Effector memory CD4-positive, alpha-beta T cell (primary cell): ENCODE measurements around the gene RPS19.
"Not testable (repeated sequence)": the region's sequence is repeated elsewhere in the genome, so short reads cannot be mapped to it uniquely, and the experiment has no call there.

Experiments
- DNase-seq, 3 donors: peaks; one replicate each; pipeline ENCODE4 v3.0.0-alpha.2; 2020
- H3K27ac ChIP-seq: 2 replicates; pipeline ENCODE4 v1.7.0; 2013; ENCODE audit warnings: mild to moderate bottlenecking, low read length, moderate library complexity; ENCODE audit not compliant: insufficient read depth, poor library complexity, severe bottlenecking
- H3K27me3 ChIP-seq: replicated peaks from 2 replicates; pipeline ENCODE4 v1.7.0; 2013; ENCODE audit warnings: mild to moderate bottlenecking, low read length; ENCODE audit not compliant: insufficient read depth, control insufficient read depth, poor library complexity, severe bottlenecking
- H3K36me3 ChIP-seq: 2 replicates; pipeline ENCODE4 v1.7.0; 2013; ENCODE audit warnings: mild to moderate bottlenecking, low read length, moderate library complexity; ENCODE audit not compliant: control insufficient read depth, insufficient read depth
- H3K4me1 ChIP-seq: 2 replicates; pipeline ENCODE4 v1.7.0; 2013; ENCODE audit warnings: low read length, mild to moderate bottlenecking; ENCODE audit not compliant: control insufficient read depth, insufficient read depth, poor library complexity, severe bottlenecking
- H3K4me3 ChIP-seq: 2 replicates; pipeline ENCODE4 v1.7.0; 2013; ENCODE audit warnings: low read length, low read depth, mild to moderate bottlenecking; ENCODE audit not compliant: insufficient read depth, poor library complexity, severe bottlenecking
- H3K9me3 ChIP-seq: 2 replicates; pipeline ENCODE4 v1.7.0; 2013; ENCODE audit warnings: mild to moderate bottlenecking, low read length, moderate library complexity; ENCODE audit not compliant: control insufficient read depth

The RPS19 gene

DNA sequence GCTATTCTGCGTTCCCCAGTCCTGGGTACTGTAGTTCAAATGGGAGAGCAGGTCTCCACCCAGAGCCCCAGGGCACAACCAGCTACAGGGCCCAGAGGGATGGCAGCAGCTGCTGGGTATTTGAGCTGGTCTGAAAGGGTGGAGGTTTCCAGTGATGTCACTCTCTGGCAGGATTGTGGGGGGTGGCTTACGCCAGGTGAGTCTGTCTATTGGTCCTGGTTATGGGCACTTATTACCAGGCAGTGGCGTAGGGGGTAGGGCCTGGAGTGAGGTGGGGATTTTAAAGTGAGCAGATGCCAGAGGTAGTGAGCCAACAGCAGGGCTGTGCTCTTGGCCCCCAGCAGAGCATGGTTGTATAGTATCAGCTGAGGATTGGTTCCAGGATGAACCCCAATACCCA lies 6.2 kb downstream of the RPS19 start:
- H3K4me1 ChIP-seq: peaks cover 60% of the 10 kb centered on the region
- H3K36me3 ChIP-seq: peaks cover 72% of the 10 kb centered on the region
- no peaks in the 10 kb centered on the region for H3K27me3 ChIP-seq
- no peak for DNase-seq
- no peak overlapping the region for H3K4me3 ChIP-seq
- H3K9me3 ChIP-seq: no peaks in the 10 kb centered on the region
- H3K27ac ChIP-seq: no peak overlapping the region

DNA sequence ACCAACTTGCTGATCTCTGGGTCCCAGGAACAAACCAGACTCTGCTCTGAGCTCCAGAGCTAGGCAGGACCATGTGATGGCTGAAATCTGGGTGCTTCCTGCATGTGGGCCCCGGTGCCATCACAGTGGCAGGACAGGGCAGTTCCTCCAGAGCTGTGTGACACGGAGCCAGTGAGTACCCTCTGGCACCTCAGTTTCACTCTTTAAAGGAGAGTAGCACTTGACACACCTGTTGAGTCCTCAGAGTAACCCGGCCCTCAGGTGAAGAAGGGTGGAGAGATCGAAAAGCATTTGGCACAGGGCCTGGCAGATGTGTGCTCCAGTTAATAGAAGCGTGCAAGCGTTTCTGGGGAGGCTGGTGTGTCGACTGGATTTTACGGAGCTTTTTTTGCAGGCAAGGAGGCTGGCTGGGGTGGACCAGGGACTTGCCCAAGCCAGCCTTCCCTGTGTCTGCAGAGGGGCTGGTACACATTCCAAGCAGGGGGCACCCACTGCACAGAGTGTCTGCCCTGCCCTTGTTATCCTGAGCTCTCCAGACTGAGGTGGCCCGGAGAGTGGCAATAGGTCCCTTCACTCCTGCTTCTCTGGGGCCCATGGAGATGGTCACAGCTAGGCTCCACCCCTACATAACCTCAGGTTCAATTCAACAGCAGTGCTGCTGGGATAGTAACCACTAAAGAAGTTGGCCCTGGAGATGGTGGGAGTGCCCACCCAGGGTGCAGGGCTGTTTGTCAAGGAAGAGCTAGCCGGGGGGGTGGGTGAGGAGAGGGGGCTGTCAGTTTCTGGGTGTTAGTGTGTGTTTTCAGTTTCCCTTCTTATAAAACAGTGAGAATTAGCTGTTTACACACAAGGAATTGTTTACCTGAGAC lies 8.3 kb downstream of the RPS19 start:
- Histone ChIP-seq H3K4me3 (no peak overlapping the region), H3K27me3 (no peaks in the 10 kb centered on the region), H3K36me3 (peaks cover 53% of the 10 kb centered on the region), H3K9me3 (no peaks in the 10 kb centered on the region), H3K27ac (peak overlapping the region; percentile 31), H3K4me1 (peaks cover 60% of the 10 kb centered on the region)
- DNase-seq: no peak

DNA sequence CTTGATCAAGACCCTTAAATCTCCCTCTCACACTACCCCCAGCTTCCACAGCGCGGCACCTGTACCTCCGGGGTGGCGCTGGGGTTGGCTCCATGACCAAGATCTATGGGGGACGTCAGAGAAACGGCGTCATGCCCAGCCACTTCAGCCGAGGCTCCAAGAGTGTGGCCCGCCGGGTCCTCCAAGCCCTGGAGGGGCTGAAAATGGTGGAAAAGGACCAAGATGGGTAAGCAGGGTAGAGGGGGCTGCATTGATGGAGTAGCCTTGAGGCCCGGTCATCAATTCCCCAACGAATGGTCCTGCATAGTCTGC lies 8.9 kb downstream of the RPS19 start:
- DNase-seq: no peak
- H3K36me3 ChIP-seq: peaks cover 47% of the 10 kb centered on the region

DNA sequence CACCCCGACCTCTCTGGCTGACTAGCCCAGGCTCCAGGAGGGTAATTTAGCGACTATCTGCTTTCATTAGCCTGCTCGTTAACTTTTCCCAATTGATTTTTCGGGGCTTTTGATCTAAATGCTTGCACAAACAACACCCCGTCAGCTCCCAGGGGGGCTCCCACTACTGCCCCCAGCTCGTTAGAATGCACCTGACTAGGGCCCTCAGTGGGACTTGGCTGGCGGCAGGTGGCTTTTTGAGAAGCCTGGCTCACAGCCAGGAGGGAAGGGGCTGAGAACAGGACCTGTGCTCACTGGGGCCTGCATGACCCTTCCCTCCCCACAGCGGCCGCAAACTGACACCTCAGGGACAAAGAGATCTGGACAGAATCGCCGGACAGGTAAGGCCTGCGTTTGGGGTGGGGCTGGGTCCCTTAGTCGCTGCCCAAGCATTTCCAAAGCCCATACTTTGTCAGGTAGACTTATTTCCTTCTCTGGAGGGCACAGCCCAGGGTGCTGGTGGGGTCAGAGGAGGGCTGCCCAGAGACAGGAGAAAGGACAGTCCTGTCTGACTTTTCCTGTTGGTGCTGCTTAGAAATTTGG lies 9.4 kb downstream of the RPS19 start:
- Histone ChIP-seq H3K9me3 (no peaks in the 10 kb centered on the region), H3K27ac (peak overlapping the region; percentile 31), H3K4me1 (peaks cover 67% of the 10 kb centered on the region), H3K36me3 (peaks cover 42% of the 10 kb centered on the region), H3K27me3 (no peaks in the 10 kb centered on the region), H3K4me3 (no peak overlapping the region)
- no peak for DNase-seq

More for the DNA sequence above, 8.9 kb downstream of the RPS19 start:
- Histone ChIP-seq H3K9me3 (no peaks in the 10 kb centered on the region), H3K27ac (peak overlapping the region; percentile 31), H3K27me3 (no peaks in the 10 kb centered on the region), H3K4me1 (peaks cover 65% of the 10 kb centered on the region), H3K4me3 (no peak overlapping the region)

DNA sequence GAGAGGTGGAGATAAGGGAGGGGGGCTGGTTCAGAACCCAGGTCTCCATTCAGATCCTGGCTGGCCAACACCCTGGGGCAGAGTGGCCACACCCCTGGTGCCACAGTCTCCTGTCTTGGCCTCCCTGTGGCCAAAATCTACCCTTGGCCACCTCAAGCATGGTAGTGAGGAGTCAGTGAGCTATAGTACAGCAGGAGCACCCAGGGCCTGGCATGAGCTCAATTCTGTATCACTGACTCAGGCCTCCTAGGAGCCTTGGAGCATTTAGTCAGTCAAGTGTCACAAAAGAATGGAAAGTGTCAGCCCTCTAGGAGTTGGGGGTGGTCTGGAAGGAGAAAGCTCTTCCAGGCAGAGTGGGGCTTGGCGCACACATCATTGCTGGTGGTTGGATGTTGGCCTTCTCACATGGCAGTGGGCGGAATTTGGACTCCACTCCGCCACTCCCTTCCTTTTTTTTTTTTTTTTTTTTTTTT lies 10.4 kb downstream of the RPS19 start:
- peaks cover 33% of the 10 kb centered on the region for H3K36me3 ChIP-seq

DNA sequence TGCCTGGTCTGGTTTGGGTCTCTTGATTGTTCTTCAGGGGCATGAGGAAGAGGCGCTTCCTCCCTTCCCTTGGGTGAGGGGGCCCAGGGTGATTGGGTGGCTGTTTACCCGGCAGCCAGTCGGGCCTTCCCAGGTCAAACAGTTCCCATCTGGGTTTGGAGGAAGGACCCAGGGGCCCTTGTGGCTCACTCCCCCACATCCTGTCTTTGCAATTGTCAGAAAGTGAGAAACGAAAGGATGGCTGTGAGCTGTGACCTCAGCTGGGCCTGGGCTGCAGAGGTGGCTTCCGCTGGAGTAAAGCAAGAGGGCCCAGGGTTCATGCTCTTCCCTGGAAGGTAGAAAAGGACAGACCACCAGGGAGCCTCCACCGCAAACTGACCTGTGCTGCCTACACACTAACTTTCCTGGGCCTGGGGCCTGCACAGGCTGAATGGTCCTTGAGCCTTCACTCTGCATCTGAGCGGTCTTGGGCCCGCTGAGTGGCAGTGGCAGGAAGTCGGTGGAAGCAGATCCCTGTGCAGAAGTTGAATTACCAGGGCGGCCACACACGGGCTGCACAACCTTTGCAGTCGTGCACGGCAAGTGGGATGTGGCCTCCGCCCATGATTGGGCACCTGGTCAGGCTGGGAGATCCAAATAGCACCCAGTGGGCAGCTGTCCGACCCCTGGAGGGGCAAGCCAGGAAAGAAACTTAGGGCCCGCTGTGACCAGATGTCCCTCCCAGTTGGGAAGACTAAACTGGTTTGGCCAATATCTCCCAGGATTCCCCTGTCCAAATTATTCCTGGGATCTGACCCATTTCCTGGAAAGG lies 11.7 kb downstream of the RPS19 start:
- Histone ChIP-seq H3K36me3 (peaks cover 26% of the 10 kb centered on the region), H3K4me1 (peaks cover 81% of the 10 kb centered on the region), H3K9me3 (no peaks in the 10 kb centered on the region), H3K27ac (peak overlapping the region; percentile 65), H3K4me3 (no peak overlapping the region), H3K27me3 (no peaks in the 10 kb centered on the region)
- DNase-seq: peak; percentile 46 to 57 (median 49)

More for the DNA sequence above, 10.4 kb downstream of the RPS19 start:
- H3K27ac ChIP-seq: peak overlapping the region; percentile 65
- no peak for DNase-seq
- no peaks in the 10 kb centered on the region for H3K9me3 ChIP-seq
- H3K27me3 ChIP-seq: no peaks in the 10 kb centered on the region
- H3K4me1 ChIP-seq: peaks cover 67% of the 10 kb centered on the region
- no peak overlapping the region for H3K4me3 ChIP-seq

DNA sequence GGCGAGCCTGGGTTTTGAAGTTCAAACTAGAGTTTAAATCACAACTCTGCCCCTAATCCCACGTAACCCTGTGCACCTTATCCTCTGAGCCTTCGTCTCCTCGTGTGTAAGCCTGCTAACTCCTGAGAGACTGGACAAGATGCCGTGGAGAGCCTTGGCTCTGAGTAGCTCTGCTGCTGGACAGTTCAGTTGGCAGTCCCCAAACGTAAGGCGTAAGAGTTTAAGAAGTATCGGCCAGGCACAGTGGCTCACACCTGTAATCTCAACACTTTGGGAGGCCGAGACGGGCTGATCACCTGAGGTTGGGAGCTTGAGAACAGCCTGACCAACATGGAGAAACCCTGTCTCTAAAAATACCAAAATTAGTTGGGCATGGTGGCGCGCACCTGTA lies 12.3 kb downstream of the RPS19 start:
- Histone ChIP-seq H3K4me3 (no peak overlapping the region), H3K27ac (peak overlapping the region; percentile 65), H3K4me1 (peaks cover 87% of the 10 kb centered on the region), H3K27me3 (no peaks in the 10 kb centered on the region), H3K9me3 (no peaks in the 10 kb centered on the region), H3K36me3 (peaks cover 26% of the 10 kb centered on the region)
- DNase-seq: no peak

DNA sequence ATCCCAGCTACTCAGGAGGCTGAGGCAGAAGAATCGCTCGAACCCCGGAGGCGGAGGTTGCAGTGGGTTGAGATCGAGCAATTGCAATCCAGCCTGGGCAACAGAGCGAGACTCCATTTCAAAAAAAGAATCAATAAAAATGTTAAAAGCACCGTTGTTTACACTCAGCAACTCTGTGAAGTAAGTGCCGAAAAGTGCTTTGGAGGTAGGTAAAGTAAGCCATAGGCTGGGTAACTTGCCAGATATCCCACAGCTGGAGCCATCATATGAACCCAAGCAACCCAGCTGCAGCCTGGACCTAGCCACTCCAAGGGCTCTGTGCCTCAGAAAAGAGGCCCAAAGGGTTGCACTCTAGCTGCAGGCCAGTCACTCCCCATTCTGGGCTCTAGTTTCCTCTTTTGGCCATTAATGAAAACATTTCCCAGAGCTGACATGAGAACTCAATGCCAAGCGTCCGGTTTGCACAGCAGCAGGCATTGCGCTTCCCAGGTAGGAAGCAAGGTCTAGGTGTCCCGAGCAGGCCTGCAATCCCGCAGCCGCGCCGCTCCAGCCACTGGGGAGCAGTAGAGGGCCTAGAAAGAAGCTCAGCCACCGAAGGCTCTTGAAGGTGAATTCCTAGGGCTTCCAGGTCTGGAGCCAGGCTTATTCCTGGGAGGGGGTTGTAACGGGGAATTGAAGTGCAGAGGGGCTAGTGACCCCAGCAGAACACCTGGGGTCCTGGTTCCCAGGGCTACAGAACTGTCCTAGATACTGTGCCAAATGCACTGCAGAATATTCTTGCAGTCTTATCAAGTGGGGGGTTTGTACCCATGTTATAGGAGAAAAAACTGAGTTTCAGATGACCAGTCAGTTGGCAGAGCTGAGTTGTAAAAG lies 13.0 kb downstream of the RPS19 start:
- H3K27me3 ChIP-seq: no peaks in the 10 kb centered on the region
- peaks cover 23% of the 10 kb centered on the region for H3K36me3 ChIP-seq
- H3K4me1 ChIP-seq: peaks cover 90% of the 10 kb centered on the region
- H3K4me3 ChIP-seq: no peak overlapping the region
- no peaks in the 10 kb centered on the region for H3K9me3 ChIP-seq
- H3K27ac ChIP-seq: peak overlapping the region; percentile 65
- DNase-seq: peak; percentile 39 to 50 (median 48)

DNA sequence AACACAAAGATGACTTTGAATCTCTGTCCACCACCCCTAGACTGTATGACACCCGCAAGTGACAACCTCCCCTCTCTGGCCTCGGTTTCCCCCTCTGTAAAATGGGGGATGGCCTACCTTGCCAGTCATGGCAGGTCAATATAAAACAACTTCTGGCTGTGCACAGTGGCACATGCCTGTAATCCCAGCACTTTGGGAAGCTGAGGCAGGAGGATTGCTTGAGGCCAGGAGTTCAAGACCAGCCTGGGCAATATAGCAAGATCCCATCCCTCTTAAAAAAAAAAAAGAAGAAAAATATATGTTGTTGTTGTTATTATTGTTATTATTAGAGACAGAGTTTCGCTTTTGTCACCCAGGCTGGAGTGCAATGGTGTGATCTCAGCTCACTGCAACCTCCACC lies 15.9 kb downstream of the RPS19 start:
- peak overlapping the region; percentile 17 for H3K4me3 ChIP-seq
- H3K4me1 ChIP-seq: peaks cover 92% of the 10 kb centered on the region
- H3K27me3 ChIP-seq, H3K36me3 ChIP-seq, H3K9me3 ChIP-seq, DNase-seq: not testable (repeated sequence)
- peak overlapping the region; percentile 80 for H3K27ac ChIP-seq
